CD14-positive monocyte (primary cell): ENCODE measurements around the gene ENPP6. TPM values are rescaled to one million over a fixed set of nuclear protein-coding genes. Genes with fewer than 3 reads are reported as not detected.

Source experiments
- DNase-seq, 3 donors: peaks; one replicate each; pipeline ENCODE4 v3.0.0-alpha.2; 2011 to 2022
- H2AFZ ChIP-seq: 2 replicates; pipeline ENCODE4 v1.6.0; 2012; ENCODE audit warnings: mild to moderate bottlenecking, low read depth, low read length, inconsistent platforms; ENCODE audit not compliant: insufficient read depth, poor library complexity, severe bottlenecking
- H3K27ac ChIP-seq, 2 donors: 1 replicate in 1 of 2; 2 replicates in 1 of 2; pipeline ENCODE4 v1.5.1; 2012 to 2013; ENCODE audit warnings: low read length in 2 of 2, control low read depth in 1 of 2, inconsistent platforms in 1 of 2, low read depth in 1 of 2, mild to moderate bottlenecking in 1 of 2
- H3K27me3 ChIP-seq, 2 donors: one replicate each; pipeline versions ENCODE4 v1.6.0 to v1.6.1; 2011 to 2013; ENCODE audit warnings: low read length in 2 of 2; ENCODE audit not compliant: control insufficient read depth in 2 of 2, insufficient read depth in 2 of 2
- H3K36me3 ChIP-seq, 2 donors: replicated peaks in 1 of 2; 1 replicate in 1 of 2; 2 replicates in 1 of 2; pipeline versions ENCODE4 v1.5.1 to v1.6.1; 2012 to 2013; ENCODE audit warnings: low read length in 2 of 2, control low read depth in 1 of 2, inconsistent platforms in 1 of 2, mild to moderate bottlenecking in 1 of 2; ENCODE audit not compliant: insufficient read depth in 2 of 2, control insufficient read depth in 1 of 2
- H3K4me1 ChIP-seq, 2 donors: 1 replicate in 1 of 2; 2 replicates in 1 of 2; pipeline versions ENCODE4 v1.5.1 to v1.6.1; 2012 to 2013; ENCODE audit warnings: low read length in 2 of 2, control low read depth in 1 of 2, inconsistent platforms in 1 of 2, mild to moderate bottlenecking in 1 of 2, moderate library complexity in 1 of 2; ENCODE audit not compliant: insufficient read depth in 2 of 2, control insufficient read depth in 1 of 2
- H3K4me2 ChIP-seq: replicated peaks from 2 replicates; pipeline ENCODE3; 2012; ENCODE audit warnings: low read length, moderate library complexity, mild to moderate bottlenecking; ENCODE audit not compliant: poor library complexity, severe bottlenecking; ENCODE audit errors: extremely low read depth
- H3K4me3 ChIP-seq, 3 experiments: fragments of 200-600 bp in 1 of 3; sonication (generic) in 1 of 3; replicated peaks in 1 of 3; 1 replicate in 2 of 3; 2 replicates in 1 of 3; pipeline ENCODE4 v1.5.1; 2011 to 2013; ENCODE audit warnings: low read length in 3 of 3, mild to moderate bottlenecking in 3 of 3, control low read depth in 2 of 3, low read depth in 2 of 3, inconsistent platforms in 1 of 3, moderate library complexity in 1 of 3
- H3K79me2 ChIP-seq: 2 replicates; pipeline ENCODE4 v1.6.0; 2012; ENCODE audit warnings: mild to moderate bottlenecking, control low read depth, inconsistent platforms, low read length, moderate library complexity; ENCODE audit not compliant: insufficient read depth
- H3K9ac ChIP-seq: 2 replicates; pipeline ENCODE4 v1.6.0; 2017; ENCODE audit warnings: low read length, mild to moderate bottlenecking; ENCODE audit not compliant: insufficient read depth, poor library complexity, severe bottlenecking
- H3K9me3 ChIP-seq, 2 donors: replicated peaks in 1 of 2; 1 replicate in 1 of 2; 2 replicates in 1 of 2; pipeline versions ENCODE4 v1.5.1 to v1.6.1; 2012 to 2013; ENCODE audit warnings: low read length in 2 of 2, control low read depth in 1 of 2; ENCODE audit not compliant: control insufficient read depth in 1 of 2, insufficient read depth in 1 of 2
- H4K20me1 ChIP-seq: 2 replicates; pipeline ENCODE4 v1.6.0; 2012; ENCODE audit warnings: mild to moderate bottlenecking, low read length, control low read depth, moderate library complexity; ENCODE audit not compliant: insufficient read depth
- H3K27ac Mint-ChIP-seq, 7 donors: one replicate each; pipeline ENCODE4 v1.8.0; 2020; ENCODE audit warnings: mild to moderate bottlenecking in 7 of 7, mixed read lengths in 7 of 7, moderate library complexity in 6 of 7, inconsistent platforms in 2 of 7
- H3K27me3 Mint-ChIP-seq, 3 donors: one replicate each; pipeline ENCODE4 v1.8.0; 2021 to 2022; ENCODE audit warnings: low read depth in 3 of 3, mild to moderate bottlenecking in 3 of 3, mixed read lengths in 3 of 3, moderate library complexity in 3 of 3, inconsistent platforms in 1 of 3
- H3K36me3 Mint-ChIP-seq, 2 donors: one replicate each; pipeline ENCODE4 v1.8.0; 2020; ENCODE audit warnings: mixed read lengths in 2 of 2, inconsistent platforms in 1 of 2, mild to moderate bottlenecking in 1 of 2
- H3K4me1 Mint-ChIP-seq: one replicate; pipeline ENCODE4 v1.8.0; 2020; ENCODE audit warnings: mild to moderate bottlenecking, mixed read lengths
- H3K4me3 Mint-ChIP-seq, 2 donors: one replicate each; pipeline ENCODE4 v1.8.0; 2020; ENCODE audit warnings: mild to moderate bottlenecking in 2 of 2, mixed read lengths in 2 of 2, moderate library complexity in 1 of 2
- H3K9me3 Mint-ChIP-seq, 7 donors: one replicate each; pipeline ENCODE4 v1.8.0; 2020 to 2022; ENCODE audit warnings: mixed read lengths in 7 of 7, mild to moderate bottlenecking in 6 of 7, moderate library complexity in 6 of 7, inconsistent platforms in 2 of 7
- CTCF ChIP-seq: fragments of 200-600 bp; IDR thresholded peaks from one replicate; pipeline ENCODE4 v1.8.0; 2022; ENCODE audit warnings: antibody characterized with exemption, mild to moderate bottlenecking
- WGBS: methylation state at CpG from one replicate; pipeline ENCODE4 v1.1.5; 2013; ENCODE audit warnings: missing lambda C conversion rate; ENCODE audit not compliant: insufficient coverage; 5-methylcytosine and 5-hydroxymethylcytosine counted together
- intact Hi-C, 2 donors: fragments of 100-400 bp; cut with micrococcal nuclease; formaldehyde crosslinking; loops; one replicate each; pipeline versions ENCODE4 v1.15.0 to v1.15.1; 2023
- polyA plus RNA-seq, 3 donors: library from polyadenylated mRNA; depleted of rRNA in 1 of 3; unstranded in 2 of 3; stranded (reverse) in 1 of 3; fragments of 300-500 nt in 2 of 3; fragments of >200 nt in 1 of 3; fragmentation: Illumina TruSeq in 2 of 3; gene quantifications; 1 replicate in 2 of 3; 2 replicates in 1 of 3; pipeline ENCODE4 v1.2.3, GENCODE V29; 2012 to 2021

The ENPP6 gene
- polyA plus RNA-seq, 3 donors, result 0.05 TPM; not detected in 2

- peaks cover 4 to 8% of the 10 kb centered on the region in 2 donors for H3K4me1 ChIP-seq
- H3K36me3 Mint-ChIP-seq, result no peaks in the 10 kb centered on the region
- intact Hi-C loops, result no loop called here
- H3K27ac ChIP-seq, result no peak overlapping the region
- no peaks in the 10 kb centered on the region for H3K79me2 ChIP-seq
- H3K27me3 ChIP-seq, result no peaks in the 10 kb centered on the region
- H3K27ac Mint-ChIP-seq, result no peak overlapping the region
- H3K4me1 Mint-ChIP-seq, result peaks cover 14% of the 10 kb centered on the region
- no peak overlapping the region for H3K4me3 ChIP-seq
- peaks cover 0 to 2% (median 0%) of the 10 kb centered on the region in 7 donors for H3K9me3 Mint-ChIP-seq
- no peak for TF ChIP-seq CTCF
- no peaks in the 10 kb centered on the region for H4K20me1 ChIP-seq
- no peak overlapping the region for H3K9ac ChIP-seq
- no peak overlapping the region for H2AFZ ChIP-seq
- 100% methylated on average over 2 of the region's 4 CpGs for WGBS
- no peak for DNase-seq
- no peaks in the 10 kb centered on the region for H3K9me3 ChIP-seq
- no peaks in the 10 kb centered on the region for H3K36me3 ChIP-seq
- no peak overlapping the region for H3K4me3 Mint-ChIP-seq
- H3K4me2 ChIP-seq, result no peak overlapping the region
- peaks cover 2 to 6% (median 4%) of the 10 kb centered on the region in 3 donors for H3K27me3 Mint-ChIP-seq
Observed at GRCh38 chr4:184148738-184149637, 68.7 kb downstream of the ENPP6 start.

GRCh38 chr4:184147858-184148737, 69.6 kb downstream of the ENPP6 start:
- H3K27ac ChIP-seq, result no peak overlapping the region
- DNase-seq, result peak in 1 of 3 donors; percentile 2
- Mint-ChIP-seq H3K27me3 (peaks cover 2 to 6% (median 4%) of the 10 kb centered on the region in 3 donors), H3K27ac (no peak overlapping the region), H3K4me3 (peak overlapping the region in 1 of 2 donors; percentile 31), H3K36me3 (no peaks in the 10 kb centered on the region), H3K4me1 (peaks cover 14% of the 10 kb centered on the region), H3K9me3 (peaks cover 0 to 2% (median 0%) of the 10 kb centered on the region in 7 donors)
- no peak for TF ChIP-seq CTCF
- H2AFZ ChIP-seq, result no peak overlapping the region
- no peak overlapping the region for H3K4me3 ChIP-seq
- no peaks in the 10 kb centered on the region for H3K36me3 ChIP-seq
- 33% methylated on average over 3 of the region's 8 CpGs for WGBS
- no peaks in the 10 kb centered on the region for H4K20me1 ChIP-seq
- H3K9ac ChIP-seq, result no peak overlapping the region
- H3K79me2 ChIP-seq, result no peaks in the 10 kb centered on the region
- H3K4me1 ChIP-seq, result peaks cover 4 to 8% of the 10 kb centered on the region in 2 donors
- H3K27me3 ChIP-seq, result no peaks in the 10 kb centered on the region
- intact Hi-C loops, result no loop called here
- H3K9me3 ChIP-seq, result no peaks in the 10 kb centered on the region
- H3K4me2 ChIP-seq, result no peak overlapping the region
